Neutrophil (primary cell): Measurements from ENCODE around the gene TBCD.

ENCODE experiments used
- H3K27ac ChIP-seq: fragments of 200-600 bp; sonication (generic); 2 replicates; pipeline ENCODE4 v1.5.1; 2016; ENCODE audit warnings: mild to moderate bottlenecking, moderate library complexity
- H3K27me3 ChIP-seq: fragments of 200-600 bp; sonication (generic); 2 replicates; pipeline ENCODE4 v1.6.0; 2016; ENCODE audit warnings: mild to moderate bottlenecking
- H3K36me3 ChIP-seq: fragments of 200-600 bp; sonication (generic); 2 replicates; pipeline ENCODE4 v1.5.1; 2017
- H3K4me1 ChIP-seq, 2 experiments: fragments of 200-600 bp in 1 of 2; sonication (generic) in 1 of 2; 1 replicate in 1 of 2; 2 replicates in 1 of 2; pipeline versions ENCODE4 v1.5.1 to v1.6.1; 2013 to 2016; ENCODE audit warnings: low read depth in 1 of 2, low read length in 1 of 2, mild to moderate bottlenecking in 1 of 2, moderate library complexity in 1 of 2; ENCODE audit not compliant: control insufficient read depth in 1 of 2, insufficient read depth in 1 of 2
- H3K4me3 ChIP-seq, 2 experiments: fragments of 200-600 bp in 1 of 2; sonication (generic) in 1 of 2; 1 replicate in 1 of 2; 2 replicates in 1 of 2; pipeline ENCODE4 v1.5.1; 2013 to 2016; ENCODE audit warnings: low read depth in 1 of 2, low read length in 1 of 2, mild to moderate bottlenecking in 1 of 2, moderate library complexity in 1 of 2
- H3K9me3 ChIP-seq: fragments of 200-600 bp; sonication (generic); 2 replicates; pipeline ENCODE4 v1.5.1; 2016
- CTCF ChIP-seq: fragments of 200-600 bp; sonication (generic); IDR thresholded peaks from 2 replicates; pipeline ENCODE4 v1.5.1; 2016; ENCODE audit warnings: antibody characterized with exemption

Gene TBCD

GRCh38 chr17:82841921-82842596, 90.2 kb downstream of the TBCD start:
- Histone ChIP-seq H3K36me3 (no peaks in the 10 kb centered on the region), H3K9me3 (no peaks in the 10 kb centered on the region), H3K4me3 (no peak overlapping the region), H3K27me3 (peaks cover 8% of the 10 kb centered on the region), H3K4me1 (peaks cover 5 to 7% of the 10 kb centered on the region in 2 experiments), H3K27ac (no peak overlapping the region)
- TF ChIP-seq CTCF: no peak

GRCh38 chr17:82843904-82844680, 92.2 kb downstream of the TBCD start:
- peaks cover 0 to under 1% of the 10 kb centered on the region in 2 experiments for H3K4me1 ChIP-seq
- H3K36me3 ChIP-seq: no peaks in the 10 kb centered on the region
- TF ChIP-seq CTCF: no peak
- no peak overlapping the region for H3K4me3 ChIP-seq
- H3K27ac ChIP-seq: no peak overlapping the region
- no peaks in the 10 kb centered on the region for H3K9me3 ChIP-seq
- H3K27me3 ChIP-seq: peaks cover 4% of the 10 kb centered on the region

GRCh38 chr17:82844796-82845162, 92.9 kb downstream of the TBCD start:
- Histone ChIP-seq H3K27me3 (no peaks in the 10 kb centered on the region), H3K36me3 (no peaks in the 10 kb centered on the region), H3K9me3 (no peaks in the 10 kb centered on the region), H3K4me3 (no peak overlapping the region), H3K4me1 (peaks cover 6 to 7% of the 10 kb centered on the region in 2 experiments), H3K27ac (no peak overlapping the region)
- no peak for TF ChIP-seq CTCF

GRCh38 chr17:82845163-82845807, 93.4 kb downstream of the TBCD start:
- Histone ChIP-seq H3K4me1 (peaks cover 6 to 8% of the 10 kb centered on the region in 2 experiments), H3K9me3 (no peaks in the 10 kb centered on the region), H3K4me3 (no peak overlapping the region), H3K36me3 (no peaks in the 10 kb centered on the region), H3K27me3 (no peaks in the 10 kb centered on the region), H3K27ac (no peak overlapping the region)
- no peak for TF ChIP-seq CTCF

GRCh38 chr17:82846061-82846691, 94.3 kb downstream of the TBCD start:
- Histone ChIP-seq H3K4me1 (peaks cover 6 to 8% of the 10 kb centered on the region in 2 experiments), H3K9me3 (no peaks in the 10 kb centered on the region), H3K27ac (no peak overlapping the region), H3K27me3 (no peaks in the 10 kb centered on the region), H3K36me3 (no peaks in the 10 kb centered on the region), H3K4me3 (no peak overlapping the region)
- TF ChIP-seq CTCF: no peak
